Measurements from ENCODE around the gene ADORA1.

The ADORA1 gene

DNA sequence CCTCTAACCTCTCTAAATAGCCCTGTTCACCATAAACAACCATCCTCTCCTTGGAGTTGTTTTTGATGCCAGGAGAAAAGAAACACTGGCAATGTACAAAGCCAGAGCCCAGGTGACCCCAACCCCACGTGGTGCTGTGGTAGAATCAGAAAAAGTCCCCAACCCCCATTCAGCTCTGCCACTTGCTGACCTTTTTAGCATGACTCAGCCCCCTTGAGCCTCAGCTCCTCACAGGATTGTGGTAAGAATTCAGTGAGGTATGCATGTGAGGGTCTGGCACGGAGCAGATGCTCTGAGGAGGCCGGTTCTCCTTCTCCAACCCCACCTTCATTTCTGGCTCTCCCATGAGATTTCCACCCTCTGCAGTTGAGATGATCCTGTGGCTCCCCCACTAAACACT is 70.1 kb downstream of the ADORA1 start:
- Histone ChIP-seq H3K27ac (ENCODE audit: extremely low read depth, low read depth, low read length) (no peak overlapping the region), H3K36me3 (ENCODE audit: control insufficient read depth in 2 of 2, insufficient read depth in 1 of 2, low read length in 2 of 2) (no peaks in the 10 kb centered on the region), H3K4me1 (ENCODE audit: control insufficient read depth, insufficient read depth, low read length) (no peaks in the 10 kb centered on the region), H3K9me3 (ENCODE audit: control insufficient read depth, insufficient read depth, low read depth, low read length) (no peaks in the 10 kb centered on the region), H3K4me3 (ENCODE audit: low read depth, low read length) (no peak overlapping the region)
- ChIA-PET CTCF (interaction anchor here (0.6 to 2.8 kb wide), 4 partner anchors 35 to 157 kb away, joined by 3 to 6 read pairs (median 4); no protein-coding TSS in a partner anchor), POLR2A (no interaction called here)
- TF ChIP-seq ZFP37 (tag by site-specific recombination; IDR thresholded peaks at IDR 0.05) = no peak
- no peak for TF ChIP-seq ZNF112 (tag by site-specific recombination; IDR thresholded peaks at IDR 0.05)
- TF ChIP-seq ZNF549 (tag by site-specific recombination; IDR thresholded peaks at IDR 0.05) = no peak
- no peak for TF ChIP-seq ZIC2 (tag by site-specific recombination; IDR thresholded peaks at IDR 0.05)
- TF ChIP-seq ZNF560 (tag by site-specific recombination; IDR thresholded peaks at IDR 0.05; ENCODE audit: borderline replicate concordance) = no peak
- no peak for TF ChIP-seq ZNF677 (tag by site-specific recombination; IDR thresholded peaks at IDR 0.05)
- no peak for TF ChIP-seq ZNF426 (tag by site-specific recombination; IDR thresholded peaks at IDR 0.05)
- no peak for TF ChIP-seq OSR2 (tag by site-specific recombination; IDR thresholded peaks at IDR 0.05)
- no peak for TF ChIP-seq ZNF202 (tag by site-specific recombination; IDR thresholded peaks at IDR 0.05; ENCODE audit: borderline replicate concordance)
- no peak for TF ChIP-seq ZNF660 (tag by site-specific recombination; IDR thresholded peaks at IDR 0.05)
- TF ChIP-seq ZNF76 (tag by site-specific recombination; IDR thresholded peaks at IDR 0.05; ENCODE audit: borderline replicate concordance, low read depth) = no peak
- TF ChIP-seq ZNF121 (tag by site-specific recombination; IDR thresholded peaks at IDR 0.05) = no peak
- TF ChIP-seq ZNF521 (tag by site-specific recombination; IDR thresholded peaks at IDR 0.05) = no peak
- TF ChIP-seq ZNF394 (tag by site-specific recombination; IDR thresholded peaks at IDR 0.05; ENCODE audit: borderline replicate concordance) = no peak
- TF ChIP-seq ZNF140 (tag by site-specific recombination; IDR thresholded peaks at IDR 0.05) = no peak
- no peak for TF ChIP-seq RBAK (tag by site-specific recombination; IDR thresholded peaks at IDR 0.05)
- TF ChIP-seq ZNF146 (tag by site-specific recombination; IDR thresholded peaks at IDR 0.05) = no peak
- TF ChIP-seq ZNF701 (tag by site-specific recombination; IDR thresholded peaks at IDR 0.05) = no peak
- TF ChIP-seq ZNF266 (tag by site-specific recombination; IDR thresholded peaks at IDR 0.05; ENCODE audit: low read depth) = no peak
- TF ChIP-seq ZNF350 (tag by site-specific recombination; IDR thresholded peaks at IDR 0.05) = no peak

DNA sequence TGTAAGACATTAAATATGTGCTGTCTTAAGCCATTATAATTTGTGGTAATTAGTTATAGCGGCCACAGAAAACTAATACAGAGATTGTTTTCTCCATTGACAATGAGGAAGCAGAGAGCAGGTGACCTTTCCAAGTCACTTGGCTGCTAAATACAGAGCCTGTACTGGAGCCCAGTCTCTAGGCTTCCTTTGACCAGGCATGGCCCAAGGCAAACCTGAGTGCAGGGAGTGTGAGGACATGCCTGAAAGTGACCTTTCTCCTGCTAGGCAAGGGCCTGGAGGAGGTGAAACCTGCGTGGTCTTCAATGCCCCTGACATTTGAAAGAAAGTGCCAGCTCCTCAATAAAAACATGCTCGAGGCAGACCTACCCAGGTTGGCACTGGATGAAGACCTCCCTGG is 71.5 kb downstream of the ADORA1 start:
- H3K9me3 ChIP-seq (ENCODE audit: control insufficient read depth, insufficient read depth, low read depth, low read length) = no peaks in the 10 kb centered on the region
- no peak overlapping the region for H3K27ac ChIP-seq (ENCODE audit: extremely low read depth, low read depth, low read length)
- H3K4me1 ChIP-seq (ENCODE audit: control insufficient read depth, insufficient read depth, low read length) = no peaks in the 10 kb centered on the region
- no peak overlapping the region for H3K4me3 ChIP-seq (ENCODE audit: low read depth, low read length)
- POLR2A ChIA-PET = no interaction called here
- H3K36me3 ChIP-seq (ENCODE audit: control insufficient read depth in 2 of 2, insufficient read depth in 1 of 2, low read length in 2 of 2) = no peaks in the 10 kb centered on the region
- TF ChIP-seq MYNN (tag by site-specific recombination; IDR thresholded peaks at IDR 0.05; ENCODE audit: borderline replicate concordance) (no peak), ZNF529 (tag by site-specific recombination; IDR thresholded peaks at IDR 0.05; ENCODE audit: insufficient replicate concordance) (no peak), ZNF394 (tag by site-specific recombination; IDR thresholded peaks at IDR 0.05; ENCODE audit: borderline replicate concordance) (no peak), RBAK (tag by site-specific recombination; IDR thresholded peaks at IDR 0.05) (no peak), ZNF132 (tag by site-specific recombination; IDR thresholded peaks at IDR 0.05; ENCODE audit: borderline replicate concordance) (no peak), ZFP3 (tag by site-specific recombination; IDR thresholded peaks at IDR 0.05; ENCODE audit: low read depth) (no peak), ZNF473 (tag by site-specific recombination; IDR thresholded peaks at IDR 0.05) (no peak)
- TF ChIP-seq, protein P1, sequence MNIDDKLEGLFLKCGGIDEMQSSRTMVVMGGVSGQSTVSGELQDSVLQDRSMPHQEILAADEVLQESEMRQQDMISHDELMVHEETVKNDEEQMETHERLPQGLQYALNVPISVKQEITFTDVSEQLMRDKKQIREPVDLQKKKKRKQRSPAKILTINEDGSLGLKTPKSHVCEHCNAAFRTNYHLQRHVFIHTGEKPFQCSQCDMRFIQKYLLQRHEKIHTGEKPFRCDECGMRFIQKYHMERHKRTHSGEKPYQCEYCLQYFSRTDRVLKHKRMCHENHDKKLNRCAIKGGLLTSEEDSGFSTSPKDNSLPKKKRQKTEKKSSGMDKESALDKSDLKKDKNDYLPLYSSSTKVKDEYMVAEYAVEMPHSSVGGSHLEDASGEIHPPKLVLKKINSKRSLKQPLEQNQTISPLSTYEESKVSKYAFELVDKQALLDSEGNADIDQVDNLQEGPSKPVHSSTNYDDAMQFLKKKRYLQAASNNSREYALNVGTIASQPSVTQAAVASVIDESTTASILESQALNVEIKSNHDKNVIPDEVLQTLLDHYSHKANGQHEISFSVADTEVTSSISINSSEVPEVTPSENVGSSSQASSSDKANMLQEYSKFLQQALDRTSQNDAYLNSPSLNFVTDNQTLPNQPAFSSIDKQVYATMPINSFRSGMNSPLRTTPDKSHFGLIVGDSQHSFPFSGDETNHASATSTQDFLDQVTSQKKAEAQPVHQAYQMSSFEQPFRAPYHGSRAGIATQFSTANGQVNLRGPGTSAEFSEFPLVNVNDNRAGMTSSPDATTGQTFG (tag by site-specific recombination; IDR thresholded peaks at IDR 0.05; ENCODE audit: borderline replicate concordance) = no peak
- CTCF ChIA-PET = interaction anchor here (0.7 to 2.8 kb wide), 3 partner anchors 27 to 159 kb away, joined by 4 to 11 read pairs (median 6); no protein-coding TSS in a partner anchor

Measured in HEK293 (cell line).